Kidney epithelial cell (primary cell): ENCODE results near the gene P2RY6. TPM values are rescaled to one million over a fixed set of nuclear protein-coding genes. Genes with fewer than 3 reads are reported as not detected.

Source experiments
- DNase-seq: peaks from one replicate; pipeline ENCODE4 v3.0.0-alpha.2; 2010; ENCODE audit warnings: low read depth
- H3K27me3 ChIP-seq: 2 replicates; pipeline ENCODE4 v1.6.0; 2011; ENCODE audit warnings: low read length; ENCODE audit not compliant: control insufficient read depth, insufficient read depth
- H3K36me3 ChIP-seq: 2 replicates; pipeline ENCODE4 v1.5.1; 2011; ENCODE audit warnings: low read length; ENCODE audit not compliant: control insufficient read depth, insufficient read depth
- H3K4me3 ChIP-seq: 2 replicates; pipeline ENCODE4 v1.5.1; 2011; ENCODE audit warnings: low read depth, mild to moderate bottlenecking, control low read depth, low read length
- total RNA-seq: library from RNA; depleted of rRNA; stranded (reverse); fragments of >200 nt; gene quantifications from 2 replicates; pipeline ENCODE4 v1.2.3, GENCODE V29; 2015
- TF ChIP-seq, protein P1 (sequence below): IDR thresholded peaks from 2 replicates; pipeline ENCODE4 v1.5.1; 2011; ENCODE audit warnings: mild to moderate bottlenecking, moderate library complexity, low read length, control low read depth, inconsistent platforms; ENCODE audit not compliant: insufficient read depth, poor library complexity, severe bottlenecking

Gene P2RY6
- total RNA-seq, 1 donor from 2014 or later = 6.1 TPM

DNA sequence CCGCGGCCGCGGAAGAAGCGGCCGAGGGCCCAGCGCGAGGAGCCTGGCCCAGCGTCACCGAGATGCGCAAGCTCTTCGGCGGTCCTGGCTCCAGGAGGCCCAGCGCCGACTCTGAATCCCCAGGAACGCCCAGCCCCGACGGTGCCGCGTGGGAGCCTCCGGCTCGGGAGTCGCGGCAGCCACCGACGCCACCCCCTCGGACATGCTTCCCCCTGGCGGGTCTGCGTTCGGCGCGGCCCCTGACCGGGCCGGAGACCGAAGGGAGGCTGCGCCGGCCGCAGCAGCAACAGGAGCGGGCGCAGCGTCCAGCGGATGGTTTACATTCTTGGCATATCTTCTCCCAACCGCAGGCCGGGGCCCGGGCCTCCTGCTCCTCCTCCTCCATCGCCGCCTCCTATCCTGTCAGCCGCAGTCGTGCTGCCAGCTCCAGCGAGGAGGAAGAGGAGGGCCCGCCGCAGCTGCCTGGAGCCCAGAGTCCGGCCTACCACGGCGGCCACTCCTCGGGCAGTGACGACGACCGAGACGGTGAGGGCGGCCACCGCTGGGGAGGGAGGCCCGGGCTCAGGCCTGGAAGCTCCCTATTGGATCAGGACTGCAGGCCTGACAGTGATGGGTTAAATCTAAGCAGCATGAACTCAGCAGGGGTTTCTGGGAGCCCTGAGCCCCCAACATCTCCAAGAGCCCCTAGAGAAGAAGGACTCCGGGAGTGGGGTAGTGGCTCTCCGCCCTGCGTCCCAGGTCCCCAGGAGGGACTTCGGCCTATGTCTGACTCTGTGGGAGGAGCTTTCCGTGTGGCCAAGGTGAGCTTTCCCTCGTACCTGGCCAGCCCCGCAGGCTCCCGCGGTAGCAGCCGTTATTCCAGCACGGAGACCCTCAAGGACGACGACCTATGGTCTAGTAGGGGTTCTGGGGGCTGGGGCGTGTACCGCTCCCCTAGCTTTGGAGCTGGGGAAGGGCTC is 37.1 kb downstream of the P2RY6 start:
- Histone ChIP-seq H3K27me3 (no peaks in the 10 kb centered on the region), H3K4me3 (peak overlapping the region; percentile 75), H3K36me3 (no peaks in the 10 kb centered on the region)
- TF ChIP-seq, protein P1, sequence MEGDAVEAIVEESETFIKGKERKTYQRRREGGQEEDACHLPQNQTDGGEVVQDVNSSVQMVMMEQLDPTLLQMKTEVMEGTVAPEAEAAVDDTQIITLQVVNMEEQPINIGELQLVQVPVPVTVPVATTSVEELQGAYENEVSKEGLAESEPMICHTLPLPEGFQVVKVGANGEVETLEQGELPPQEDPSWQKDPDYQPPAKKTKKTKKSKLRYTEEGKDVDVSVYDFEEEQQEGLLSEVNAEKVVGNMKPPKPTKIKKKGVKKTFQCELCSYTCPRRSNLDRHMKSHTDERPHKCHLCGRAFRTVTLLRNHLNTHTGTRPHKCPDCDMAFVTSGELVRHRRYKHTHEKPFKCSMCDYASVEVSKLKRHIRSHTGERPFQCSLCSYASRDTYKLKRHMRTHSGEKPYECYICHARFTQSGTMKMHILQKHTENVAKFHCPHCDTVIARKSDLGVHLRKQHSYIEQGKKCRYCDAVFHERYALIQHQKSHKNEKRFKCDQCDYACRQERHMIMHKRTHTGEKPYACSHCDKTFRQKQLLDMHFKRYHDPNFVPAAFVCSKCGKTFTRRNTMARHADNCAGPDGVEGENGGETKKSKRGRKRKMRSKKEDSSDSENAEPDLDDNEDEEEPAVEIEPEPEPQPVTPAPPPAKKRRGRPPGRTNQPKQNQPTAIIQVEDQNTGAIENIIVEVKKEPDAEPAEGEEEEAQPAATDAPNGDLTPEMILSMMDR = no peak
- peak; percentile 82 for DNase-seq

GRCh38 chr11:73310076-73310475 is 37.9 kb downstream of the P2RY6 start:
- DNase-seq = no peak
- Histone ChIP-seq H3K36me3 (no peaks in the 10 kb centered on the region), H3K27me3 (no peaks in the 10 kb centered on the region), H3K4me3 (peak overlapping the region; percentile 75)
- TF ChIP-seq, protein P1 = no peak

DNA sequence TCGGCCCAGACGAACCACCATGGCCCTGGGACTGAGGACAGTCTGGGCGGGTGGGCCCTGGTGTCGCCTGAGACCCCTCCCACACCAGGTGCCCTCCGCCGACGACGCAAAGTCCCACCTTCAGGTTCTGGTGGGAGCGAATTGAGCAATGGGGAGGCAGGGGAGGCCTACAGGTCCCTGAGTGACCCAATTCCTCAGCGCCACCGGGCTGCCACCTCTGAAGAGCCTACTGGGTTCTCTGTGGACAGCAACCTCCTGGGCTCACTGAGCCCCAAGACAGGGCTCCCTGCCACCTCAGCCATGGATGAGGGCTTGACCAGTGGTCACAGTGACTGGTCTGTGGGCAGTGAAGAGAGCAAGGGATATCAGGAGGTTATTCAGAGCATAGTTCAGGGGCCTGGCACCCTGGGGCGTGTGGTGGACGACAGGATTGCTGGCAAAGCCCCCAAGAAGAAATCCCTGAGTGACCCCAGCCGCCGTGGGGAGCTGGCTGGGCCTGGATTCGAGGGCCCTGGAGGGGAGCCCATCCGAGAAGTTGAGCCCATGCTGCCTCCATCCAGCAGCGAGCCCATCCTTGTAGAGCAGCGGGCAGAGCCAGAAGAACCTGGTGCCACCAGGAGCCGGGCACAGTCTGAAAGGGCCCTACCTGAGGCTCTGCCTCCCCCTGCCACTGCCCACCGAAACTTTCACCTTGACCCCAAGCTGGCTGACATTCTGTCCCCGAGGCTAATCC is 38.7 kb downstream of the P2RY6 start:
- TF ChIP-seq, protein P1 = no peak
- H3K27me3 ChIP-seq = no peaks in the 10 kb centered on the region
- H3K4me3 ChIP-seq = no peak overlapping the region
- no peak for DNase-seq
- H3K36me3 ChIP-seq = no peaks in the 10 kb centered on the region

DNA sequence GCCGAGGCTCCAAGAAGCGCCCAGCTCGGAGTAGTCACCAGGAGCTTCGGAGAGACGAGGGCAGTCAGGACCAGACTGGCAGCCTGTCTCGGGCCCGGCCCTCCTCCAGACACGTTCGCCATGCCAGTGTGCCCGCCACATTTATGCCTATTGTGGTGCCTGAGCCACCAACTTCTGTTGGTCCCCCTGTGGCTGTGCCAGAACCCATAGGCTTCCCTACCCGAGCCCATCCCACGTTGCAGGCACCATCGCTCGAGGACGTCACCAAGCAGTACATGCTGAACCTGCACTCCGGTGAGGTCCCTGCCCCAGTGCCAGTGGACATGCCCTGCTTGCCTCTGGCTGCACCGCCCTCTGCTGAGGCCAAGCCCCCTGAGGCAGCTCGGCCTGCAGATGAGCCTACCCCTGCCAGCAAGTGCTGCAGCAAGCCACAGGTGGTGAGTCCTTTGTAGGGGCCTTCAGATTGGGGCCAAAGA is 39.3 kb downstream of the P2RY6 start:
- no peak for DNase-seq
- TF ChIP-seq, protein P1 = no peak
- Histone ChIP-seq H3K36me3 (no peaks in the 10 kb centered on the region), H3K27me3 (no peaks in the 10 kb centered on the region), H3K4me3 (no peak overlapping the region)

GRCh38 chr11:73312036-73312435 is 39.9 kb downstream of the P2RY6 start:
- Histone ChIP-seq H3K36me3 (no peaks in the 10 kb centered on the region), H3K27me3 (no peaks in the 10 kb centered on the region), H3K4me3 (peak overlapping the region; percentile 1)
- TF ChIP-seq, protein P1 = no peak
- no peak for DNase-seq
